ENCODE measurements around the gene DNAI1. TPM values are rescaled to one million over a fixed set of nuclear protein-coding genes. Genes with fewer than 3 reads are reported as not detected.

DNAI1 gene
- polyA plus RNA-seq, 2 of the 4 experiments (the other 2 are of a cell fraction) = 0.27 to 0.40 TPM

- FAIRE-seq = no peak
- H3K27ac ChIP-seq = no peak overlapping the region
- no peaks in the 10 kb centered on the region for H3K9me3 ChIP-seq
- no peak for DNase-seq (ENCODE audit: low read depth in 1 of 2, low spot score in 1 of 2)
- 90% methylated on average over 23 of the region's 23 CpGs for WGBS (ENCODE audit: missing lambda C conversion rate)
- H3K4me3 ChIP-seq = no peak overlapping the region
- H3K4me2 ChIP-seq = no peak overlapping the region
- ChIA-PET CTCF (interaction anchor here (0.8 to 6.6 kb wide), 6 partner anchors 7 to 80 kb away, joined by 3 to 57 read pairs (median 6); no protein-coding TSS in a partner anchor), POLR2A (no interaction called here)
- TF ChIP-seq EP300 (IDR thresholded peaks at IDR 0.05) (no peak), BHLHE40 (IDR thresholded peaks at IDR 0.05; ENCODE audit: low read depth, low read length) (no peak), HOXB5 (CRISPR knock-in tag; IDR thresholded peaks at IDR 0.05) (no peak), JUN (IDR thresholded peaks at IDR 0.05) (no peak), ELK1 (IDR thresholded peaks at IDR 0.05; ENCODE audit: low read depth, low read length) (no peak), JUNB (IDR thresholded peaks at IDR 0.05) (no peak), KDM1A (IDR thresholded peaks at IDR 0.05; ENCODE audit: low read depth) (no peak), HOXB13 (CRISPR knock-in tag; IDR thresholded peaks at IDR 0.05; ENCODE audit: low read depth) (no peak), ATOH8 (CRISPR knock-in tag; IDR thresholded peaks at IDR 0.05; ENCODE audit: low read depth) (no peak), E2F6 (IDR thresholded peaks at IDR 0.05; ENCODE audit: borderline replicate concordance, low read depth) (no peak), FOXS1 (CRISPR knock-in tag; IDR thresholded peaks at IDR 0.05) (no peak), POLR2AphosphoS2 (conservative IDR thresholded peaks at IDR 0.05; ENCODE audit: low read length) (no peak), MAX (IDR thresholded peaks at IDR 0.05) (no peak), CBX2 (IDR thresholded peaks at IDR 0.05; ENCODE audit: borderline replicate concordance, low read depth) (no peak), CEBPB (IDR thresholded peaks at IDR 0.05) (no peak), EHF (CRISPR knock-in tag; IDR thresholded peaks at IDR 0.05) (no peak), NR3C1 (IDR thresholded peaks at IDR 0.05) (no peak), RAD21 (conservative IDR thresholded peaks at IDR 0.05 in 1 of 2, IDR thresholded peaks at IDR 0.05 in 1 of 2) (no peak)
- TF ChIP-seq, protein P1, sequence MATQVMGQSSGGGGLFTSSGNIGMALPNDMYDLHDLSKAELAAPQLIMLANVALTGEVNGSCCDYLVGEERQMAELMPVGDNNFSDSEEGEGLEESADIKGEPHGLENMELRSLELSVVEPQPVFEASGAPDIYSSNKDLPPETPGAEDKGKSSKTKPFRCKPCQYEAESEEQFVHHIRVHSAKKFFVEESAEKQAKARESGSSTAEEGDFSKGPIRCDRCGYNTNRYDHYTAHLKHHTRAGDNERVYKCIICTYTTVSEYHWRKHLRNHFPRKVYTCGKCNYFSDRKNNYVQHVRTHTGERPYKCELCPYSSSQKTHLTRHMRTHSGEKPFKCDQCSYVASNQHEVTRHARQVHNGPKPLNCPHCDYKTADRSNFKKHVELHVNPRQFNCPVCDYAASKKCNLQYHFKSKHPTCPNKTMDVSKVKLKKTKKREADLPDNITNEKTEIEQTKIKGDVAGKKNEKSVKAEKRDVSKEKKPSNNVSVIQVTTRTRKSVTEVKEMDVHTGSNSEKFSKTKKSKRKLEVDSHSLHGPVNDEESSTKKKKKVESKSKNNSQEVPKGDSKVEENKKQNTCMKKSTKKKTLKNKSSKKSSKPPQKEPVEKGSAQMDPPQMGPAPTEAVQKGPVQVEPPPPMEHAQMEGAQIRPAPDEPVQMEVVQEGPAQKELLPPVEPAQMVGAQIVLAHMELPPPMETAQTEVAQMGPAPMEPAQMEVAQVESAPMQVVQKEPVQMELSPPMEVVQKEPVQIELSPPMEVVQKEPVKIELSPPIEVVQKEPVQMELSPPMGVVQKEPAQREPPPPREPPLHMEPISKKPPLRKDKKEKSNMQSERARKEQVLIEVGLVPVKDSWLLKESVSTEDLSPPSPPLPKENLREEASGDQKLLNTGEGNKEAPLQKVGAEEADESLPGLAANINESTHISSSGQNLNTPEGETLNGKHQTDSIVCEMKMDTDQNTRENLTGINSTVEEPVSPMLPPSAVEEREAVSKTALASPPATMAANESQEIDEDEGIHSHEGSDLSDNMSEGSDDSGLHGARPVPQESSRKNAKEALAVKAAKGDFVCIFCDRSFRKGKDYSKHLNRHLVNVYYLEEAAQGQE (IDR thresholded peaks at IDR 0.05) = no peak
- peaks cover 6% of the 10 kb centered on the region for H3K4me1 ChIP-seq
- ATAC-seq = no peak
These were observed 96.4 kb downstream of the DNAI1 start for GRCh38 chr9:34555002-34555348.

DNA sequence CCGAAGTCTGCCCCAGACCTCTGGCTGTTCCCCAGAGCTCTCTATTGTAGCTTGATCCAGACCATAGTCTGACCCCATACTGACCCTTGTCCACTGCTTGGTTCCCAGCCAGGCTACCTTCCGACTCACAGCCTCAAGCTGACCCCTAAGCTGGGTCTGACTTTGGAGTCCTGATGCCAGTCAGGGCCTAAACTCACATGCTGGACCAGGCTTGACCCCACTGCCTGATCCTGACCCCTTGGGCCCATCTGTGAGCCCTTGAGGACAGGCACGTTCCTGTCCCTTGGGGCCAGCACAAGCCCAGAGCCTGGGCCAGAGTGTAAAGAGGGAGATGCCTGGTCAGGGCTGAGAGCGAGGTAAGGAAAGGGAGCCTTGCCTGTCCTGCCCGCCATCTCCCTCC lies 96.9 kb downstream of the DNAI1 start:
- 79% methylated on average over 4 of the region's 5 CpGs for WGBS (ENCODE audit: missing lambda C conversion rate)
- Histone ChIP-seq H3K4me2 (no peak overlapping the region), H3K4me1 (peaks cover 11% of the 10 kb centered on the region), H3K9me3 (no peaks in the 10 kb centered on the region), H3K4me3 (no peak overlapping the region), H3K27ac (no peak overlapping the region)
- ATAC-seq (no peak), DNase-seq (ENCODE audit: low read depth in 1 of 2, low spot score in 1 of 2) (no peak), FAIRE-seq (no peak)
- ChIA-PET CTCF (interaction anchor here (0.8 to 6.6 kb wide), 6 partner anchors 8 to 79 kb away, joined by 3 to 57 read pairs (median 6); no protein-coding TSS in a partner anchor), POLR2A (no interaction called here)
- TF ChIP-seq RARB (CRISPR knock-in tag; IDR thresholded peaks at IDR 0.05) (no peak), PBX3 (IDR thresholded peaks at IDR 0.05) (no peak), CBX8 (IDR thresholded peaks at IDR 0.05) (no peak)
